ENCODE measurements around the gene PCLO. TPM values are rescaled to one million over a fixed set of nuclear protein-coding genes. Genes with fewer than 3 reads are reported as not detected.

The PCLO gene
- total RNA-seq, 1 experiment from 2014 or later, result 4.1 TPM

DNA sequence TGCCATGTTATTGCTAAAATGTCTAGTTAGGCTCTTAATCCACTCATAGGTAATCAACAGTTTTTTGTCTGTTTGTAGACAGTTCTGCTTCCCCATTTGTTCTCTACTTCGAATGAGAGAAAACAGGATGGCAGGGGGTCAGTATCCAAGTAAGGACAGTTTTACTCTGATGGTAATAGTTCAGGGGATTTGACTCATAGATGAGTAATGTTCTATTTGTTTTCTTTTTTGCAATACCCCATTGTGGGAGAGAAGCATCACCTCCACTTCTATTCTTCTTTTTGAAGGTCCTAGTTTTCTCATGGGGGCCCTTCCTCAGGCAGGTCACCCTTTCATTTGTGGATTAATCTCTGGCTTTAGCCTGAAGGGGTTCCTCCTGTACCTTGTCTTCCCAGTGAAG, 13.9 kb downstream of the PCLO start:
- H3K27me3 Mint-ChIP-seq (ENCODE audit: insufficient read depth, unreplicated experiment), result no peaks in the 10 kb centered on the region
- no peak overlapping the region for H3K27ac Mint-ChIP-seq (ENCODE audit: unreplicated experiment)
- no peaks in the 10 kb centered on the region for H3K27me3 ChIP-seq (replicated peaks; ENCODE audit: control insufficient read depth, insufficient read depth, low read length)
- no peaks in the 10 kb centered on the region for H3K9me3 ChIP-seq
- H3K4me1 ChIP-seq, result no peaks in the 10 kb centered on the region
- BruUV-seq (replicated peaks), result no TSS peak
- H3K36me3 Mint-ChIP-seq (ENCODE audit: insufficient read depth, unreplicated experiment), result no peaks in the 10 kb centered on the region
- H3K4me1 Mint-ChIP-seq (ENCODE audit: low read depth, unreplicated experiment), result peaks cover 6% of the 10 kb centered on the region
- H3K4me3 Mint-ChIP-seq (ENCODE audit: unreplicated experiment), result no peak overlapping the region
- no peak for TF ChIP-seq CTCF (IDR thresholded peaks at IDR 0.05; ENCODE audit: insufficient read depth in 1 of 2, low read depth in 1 of 2, low read length in 1 of 2, severe bottlenecking in 1 of 2, unreplicated experiment in 1 of 2)
- ChIA-PET POLR2A (no interaction called here), CTCF (no interaction called here)
- H3K9me3 Mint-ChIP-seq (ENCODE audit: unreplicated experiment), result no peaks in the 10 kb centered on the region
- no peak for DNase-seq
- intact Hi-C loops (cut with micrococcal nuclease; ENCODE audit: unreplicated experiment), result no loop called here
- H3K4me3 ChIP-seq (ENCODE audit: low read depth, low read length), result no peak overlapping the region
- H3K36me3 ChIP-seq (ENCODE audit: control insufficient read depth, insufficient read depth, low read length), result no peaks in the 10 kb centered on the region

GRCh38 chr7:83143107-83143506, 19.6 kb downstream of the PCLO start:
- H3K27me3 Mint-ChIP-seq (ENCODE audit: insufficient read depth, unreplicated experiment), result no peaks in the 10 kb centered on the region
- no peaks in the 10 kb centered on the region for H3K36me3 Mint-ChIP-seq (ENCODE audit: insufficient read depth, unreplicated experiment)
- no TSS peak for BruUV-seq (replicated peaks)
- H3K36me3 ChIP-seq (ENCODE audit: control insufficient read depth, insufficient read depth, low read length), result no peaks in the 10 kb centered on the region
- ChIA-PET CTCF (no interaction called here), POLR2A (no interaction called here)
- no peak for DNase-seq
- H3K9me3 Mint-ChIP-seq (ENCODE audit: unreplicated experiment), result no peaks in the 10 kb centered on the region
- H3K9me3 ChIP-seq, result no peaks in the 10 kb centered on the region
- TF ChIP-seq CTCF (IDR thresholded peaks at IDR 0.05; ENCODE audit: insufficient read depth in 1 of 2, low read depth in 1 of 2, low read length in 1 of 2, severe bottlenecking in 1 of 2, unreplicated experiment in 1 of 2), result no peak
- H3K4me1 Mint-ChIP-seq (ENCODE audit: low read depth, unreplicated experiment), result no peaks in the 10 kb centered on the region
- no peak overlapping the region for H3K27ac Mint-ChIP-seq (ENCODE audit: unreplicated experiment)
- intact Hi-C loops (cut with micrococcal nuclease; ENCODE audit: unreplicated experiment), result no loop called here
- H3K4me1 ChIP-seq, result no peaks in the 10 kb centered on the region
- H3K27me3 ChIP-seq (replicated peaks; ENCODE audit: control insufficient read depth, insufficient read depth, low read length), result no peaks in the 10 kb centered on the region
- H3K4me3 Mint-ChIP-seq (ENCODE audit: unreplicated experiment), result no peak overlapping the region
- no peak overlapping the region for H3K4me3 ChIP-seq (ENCODE audit: low read depth, low read length)

DNA sequence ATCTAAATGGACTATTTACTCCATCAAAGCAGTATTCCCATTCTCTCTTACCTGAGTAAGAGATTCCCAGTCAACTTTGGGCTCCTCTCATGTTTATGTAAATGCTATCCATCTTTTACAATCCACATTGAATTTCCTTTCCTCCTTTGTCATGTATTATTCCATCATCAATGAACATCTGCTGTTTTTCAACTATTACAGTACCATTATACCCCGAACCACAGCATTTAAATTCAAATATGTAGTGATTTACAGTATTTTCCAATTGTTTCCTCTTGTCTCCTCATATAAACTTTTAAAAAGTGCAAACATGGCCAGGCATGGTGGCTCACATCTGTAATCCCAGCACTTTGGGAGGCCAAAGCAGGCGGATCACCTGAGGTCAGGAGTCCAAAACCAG, 20.3 kb downstream of the PCLO start:
- Mint-ChIP-seq H3K4me1 (ENCODE audit: low read depth, unreplicated experiment) (no peaks in the 10 kb centered on the region), H3K4me3 (ENCODE audit: unreplicated experiment) (no peak overlapping the region), H3K9me3 (ENCODE audit: unreplicated experiment) (no peaks in the 10 kb centered on the region), H3K36me3 (ENCODE audit: insufficient read depth, unreplicated experiment) (no peaks in the 10 kb centered on the region), H3K27me3 (ENCODE audit: insufficient read depth, unreplicated experiment) (no peaks in the 10 kb centered on the region), H3K27ac (ENCODE audit: unreplicated experiment) (no peak overlapping the region)
- ChIA-PET CTCF (no interaction called here), POLR2A (no interaction called here)
- Histone ChIP-seq H3K9me3 (no peaks in the 10 kb centered on the region), H3K4me1 (no peaks in the 10 kb centered on the region), H3K27me3 (replicated peaks; ENCODE audit: control insufficient read depth, insufficient read depth, low read length) (no peaks in the 10 kb centered on the region), H3K36me3 (ENCODE audit: control insufficient read depth, insufficient read depth, low read length) (no peaks in the 10 kb centered on the region), H3K4me3 (ENCODE audit: low read depth, low read length) (no peak overlapping the region)
- DNase-seq, result no peak
- no peak for TF ChIP-seq CTCF (IDR thresholded peaks at IDR 0.05; ENCODE audit: insufficient read depth in 1 of 2, low read depth in 1 of 2, low read length in 1 of 2, severe bottlenecking in 1 of 2, unreplicated experiment in 1 of 2)
- no TSS peak for BruUV-seq (replicated peaks)
- intact Hi-C loops (cut with micrococcal nuclease; ENCODE audit: unreplicated experiment), result no loop called here

Measured in Caco-2 (cell line).